ENCODE results near the gene NEK4.
"Not testable (repeated sequence)": the region's sequence is repeated elsewhere in the genome, so short reads cannot be mapped to it uniquely, and the experiment has no call there.

NEK4 gene

GRCh38 chr3:52683611-52684010 lies 87.1 kb downstream of the NEK4 start:
- TF ChIP-seq, protein P1, sequence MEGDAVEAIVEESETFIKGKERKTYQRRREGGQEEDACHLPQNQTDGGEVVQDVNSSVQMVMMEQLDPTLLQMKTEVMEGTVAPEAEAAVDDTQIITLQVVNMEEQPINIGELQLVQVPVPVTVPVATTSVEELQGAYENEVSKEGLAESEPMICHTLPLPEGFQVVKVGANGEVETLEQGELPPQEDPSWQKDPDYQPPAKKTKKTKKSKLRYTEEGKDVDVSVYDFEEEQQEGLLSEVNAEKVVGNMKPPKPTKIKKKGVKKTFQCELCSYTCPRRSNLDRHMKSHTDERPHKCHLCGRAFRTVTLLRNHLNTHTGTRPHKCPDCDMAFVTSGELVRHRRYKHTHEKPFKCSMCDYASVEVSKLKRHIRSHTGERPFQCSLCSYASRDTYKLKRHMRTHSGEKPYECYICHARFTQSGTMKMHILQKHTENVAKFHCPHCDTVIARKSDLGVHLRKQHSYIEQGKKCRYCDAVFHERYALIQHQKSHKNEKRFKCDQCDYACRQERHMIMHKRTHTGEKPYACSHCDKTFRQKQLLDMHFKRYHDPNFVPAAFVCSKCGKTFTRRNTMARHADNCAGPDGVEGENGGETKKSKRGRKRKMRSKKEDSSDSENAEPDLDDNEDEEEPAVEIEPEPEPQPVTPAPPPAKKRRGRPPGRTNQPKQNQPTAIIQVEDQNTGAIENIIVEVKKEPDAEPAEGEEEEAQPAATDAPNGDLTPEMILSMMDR (IDR thresholded peaks at IDR 0.05; ENCODE audit: low read depth, low read length), result no peak
- H3K4me3 ChIP-seq (ENCODE audit: low read depth, low read length), result no peak overlapping the region; the same call in 1 of the 2 replicates

DNA sequence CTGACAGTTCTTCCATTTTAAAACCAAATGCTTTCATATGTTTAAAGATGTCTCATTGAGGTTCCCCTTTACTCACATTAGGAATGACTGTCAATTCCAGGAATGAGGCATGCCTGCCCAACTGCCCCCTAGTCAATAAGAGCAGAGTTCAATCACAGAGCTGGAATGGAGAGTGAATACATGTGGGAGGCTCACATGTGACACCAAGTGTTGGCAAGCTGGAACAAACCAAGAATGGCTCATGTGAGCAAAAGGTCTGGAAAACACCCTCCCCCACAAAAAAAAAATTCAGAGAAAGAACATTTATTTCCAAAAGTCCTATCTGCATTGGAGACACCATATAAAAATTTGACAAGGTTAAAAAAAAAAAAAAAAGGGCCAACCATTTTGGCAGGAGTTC lies 88.7 kb downstream of the NEK4 start:
- no peak overlapping the region for H3K4me3 ChIP-seq (ENCODE audit: low read depth, low read length)

DNA sequence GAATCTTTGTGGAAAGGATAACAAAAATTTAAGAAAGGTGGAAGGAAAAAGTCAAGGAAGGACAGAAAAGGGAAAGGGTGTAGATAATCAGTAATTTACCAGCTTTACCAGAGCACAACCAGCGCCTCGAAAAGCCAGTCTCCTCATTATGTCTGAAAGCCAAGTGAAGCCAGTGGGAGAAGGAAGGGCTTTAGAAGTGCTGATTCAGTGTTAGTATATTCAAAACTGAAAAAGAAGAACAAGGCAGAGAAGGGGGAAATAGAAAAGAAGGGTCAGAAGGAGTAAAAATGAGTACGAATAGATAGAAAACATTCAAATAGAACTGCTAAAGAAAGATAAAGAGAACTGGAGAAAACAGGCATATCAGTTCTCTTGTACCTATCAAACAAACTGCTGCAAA lies 89.1 kb downstream of the NEK4 start:
- TF ChIP-seq, protein P1 (IDR thresholded peaks at IDR 0.05; ENCODE audit: low read depth, low read length), result no peak
- no peak overlapping the region for H3K4me3 ChIP-seq (ENCODE audit: low read depth, low read length)

More for the DNA sequence above, 88.7 kb downstream of the NEK4 start:
- TF ChIP-seq, protein P1 (IDR thresholded peaks at IDR 0.05; ENCODE audit: low read depth, low read length), result no peak

DNA sequence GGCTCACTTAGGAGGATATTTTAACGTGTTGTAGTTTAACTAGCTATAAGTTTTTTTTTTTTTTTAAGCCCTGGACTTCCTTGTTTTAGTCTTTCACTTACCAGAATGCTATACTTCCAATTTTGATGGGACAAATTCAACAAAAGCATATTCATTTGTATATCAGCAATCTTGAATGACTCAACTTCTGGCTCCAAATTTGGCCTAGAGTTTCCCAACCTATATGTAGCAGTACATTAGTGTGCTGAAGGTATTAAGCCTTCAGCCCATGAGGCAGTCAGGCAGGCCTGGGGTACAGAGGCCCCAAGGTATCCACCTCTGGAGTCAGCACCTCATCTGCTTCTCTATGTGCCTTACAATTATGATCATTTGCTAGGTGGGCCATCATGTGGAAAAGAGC lies 90.9 kb downstream of the NEK4 start:
- no peak overlapping the region for H3K4me3 ChIP-seq (ENCODE audit: low read depth, low read length)
- TF ChIP-seq, protein P1 (IDR thresholded peaks at IDR 0.05; ENCODE audit: low read depth, low read length), result no peak

- no peak overlapping the region for H3K4me3 ChIP-seq (ENCODE audit: low read depth, low read length)
- TF ChIP-seq, protein P1 (IDR thresholded peaks at IDR 0.05; ENCODE audit: low read depth, low read length), result no peak
Observed at GRCh38 chr3:52679199-52679538, 91.6 kb downstream of the NEK4 start.

DNA sequence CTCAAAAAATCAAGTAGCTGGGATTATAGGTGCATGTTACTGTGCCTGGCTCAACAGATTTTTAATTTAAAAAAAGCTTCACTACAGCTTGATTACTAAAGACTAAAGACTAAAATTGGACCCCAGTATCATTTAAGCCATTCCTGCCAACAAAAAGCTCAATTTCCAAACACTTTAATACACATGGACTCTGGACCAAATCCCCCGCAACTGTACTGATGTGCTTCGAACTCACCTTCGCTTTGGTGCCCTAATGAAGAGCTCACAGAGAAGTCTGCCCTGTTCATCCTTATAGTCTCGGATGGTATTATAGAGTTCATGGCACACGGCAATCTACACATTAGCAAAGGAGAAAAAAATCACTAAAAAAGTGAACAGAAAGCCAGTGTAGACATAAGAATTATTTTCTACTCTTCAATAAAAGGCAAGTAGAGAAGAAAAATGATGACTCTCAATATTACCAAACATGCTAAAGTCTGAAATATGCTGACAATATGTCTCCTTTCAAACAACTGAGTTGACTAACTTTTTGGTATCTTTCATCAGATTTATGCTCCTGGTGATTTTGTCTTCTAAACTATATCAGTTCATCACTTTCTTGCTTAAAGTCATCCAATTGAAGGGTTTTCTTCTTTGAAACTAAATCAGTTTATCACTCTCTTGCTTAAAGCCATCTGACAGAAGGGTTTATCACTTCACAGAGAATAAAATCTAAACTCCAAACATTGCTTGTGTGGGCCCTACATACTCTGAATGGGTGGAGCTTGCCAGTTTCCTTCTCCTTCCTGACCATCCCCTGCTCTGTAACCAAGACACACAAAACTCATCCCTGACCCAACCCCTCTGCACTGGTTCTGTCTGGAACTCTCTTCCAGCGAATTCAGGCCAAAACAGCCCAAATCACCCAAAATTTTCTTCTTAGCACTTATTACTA lies 92.2 kb downstream of the NEK4 start:
- TF ChIP-seq, protein P1 (IDR thresholded peaks at IDR 0.05; ENCODE audit: low read depth, low read length), result no peak
- no peak overlapping the region for H3K4me3 ChIP-seq (ENCODE audit: low read depth, low read length)

DNA sequence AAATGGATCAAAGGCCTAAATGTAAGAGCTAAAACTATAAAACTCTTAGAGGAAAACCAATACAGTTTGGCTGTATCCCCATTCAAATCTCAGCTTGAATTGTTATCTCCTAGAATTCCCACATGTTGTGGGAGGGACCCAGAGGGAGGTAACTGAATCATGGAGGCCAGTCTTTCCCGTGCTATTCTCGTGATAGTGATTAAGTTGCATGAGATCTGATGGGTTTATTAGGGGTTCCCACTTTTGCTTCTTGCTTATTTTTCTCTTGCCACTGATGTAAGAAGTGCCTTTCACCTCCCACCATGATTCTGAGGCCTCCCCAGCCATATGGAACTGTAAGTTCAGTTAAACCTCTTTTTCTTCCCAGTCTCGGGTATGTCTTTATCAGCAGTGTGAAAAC lies 94.5 kb downstream of the NEK4 start:
- not testable (repeated sequence) for H3K4me3 ChIP-seq (ENCODE audit: low read depth, low read length)
